HCT116 (cell line): Measurements from ENCODE around the gene GPR151. TPM values are rescaled to one million over a fixed set of nuclear protein-coding genes. Genes with fewer than 3 reads are reported as not detected.

Source experiments
- ATAC-seq: fragments of 200-7000 bp; cut with Tn5 transposase; 2 replicates; pipeline ENCODE4 v1.9.1; 2020; ENCODE audit warnings: mild to moderate bottlenecking, moderate library complexity
- BruUV-seq: library from RNA; stranded (reverse); fragments of 400-500 nt; replicated peaks from 2 replicates; lab custom pipeline; 2021; lab: Mats Ljungman, UMichigan
- CTCF ChIA-PET: fragments of 300-600 bp; sonication (Branson Sonifier 250); formaldehyde crosslinking; loops from one replicate; lab custom pipeline; 2021; ENCODE audit warnings: antibody characterized with exemption; lab: Charles Lee
- POLR2A ChIA-PET: fragments of 300-600, 350-600 bp; sonication (Branson Sonifier 250); formaldehyde crosslinking; loops from one replicate; lab custom pipeline; 2021; ENCODE audit warnings: antibody characterized with exemption; lab: Charles Lee
- RAD21 ChIA-PET, 2 experiments: fragments of 300-600 bp; sonication (Branson Sonifier 250); formaldehyde crosslinking; loops; one replicate each; lab custom pipeline; 2023; ENCODE audit warnings: low total read pairs in 2 of 2; ENCODE audit not compliant: uncharacterized antibody in 2 of 2, unreplicated experiment in 2 of 2, low non-redundant PET in 1 of 2; lab: Charles Lee
- DNase-seq: peaks from one replicate; pipeline ENCODE4 v3.0.0-alpha.2; 2010; ENCODE audit warnings: low read depth, low spot score
- H2AFZ ChIP-seq: fragments of 200-600 bp; shearing (Covaris generic), sonication (generic); 2 replicates; pipeline ENCODE4 v1.6.1; 2017; ENCODE audit warnings: low read depth, mixed run types, mixed read lengths, antibody characterized with exemption, low read length; ENCODE audit not compliant: poor library complexity, severe bottlenecking
- H3K27ac ChIP-seq: 2 replicates; pipeline ENCODE4 v1.5.1; 2012; ENCODE audit warnings: low read depth, low read length
- H3K27me3 ChIP-seq: fragments of 200-600 bp; sonication (generic); 2 replicates; pipeline ENCODE4 v1.6.1; 2016; ENCODE audit warnings: mixed run types, low read length, mixed read lengths; ENCODE audit not compliant: insufficient read depth
- H3K36me3 ChIP-seq, 2 experiments: fragments of 200-500 bp in 1 of 2; fragments of 200-600 bp in 1 of 2; sonication (Bioruptor generic) in 1 of 2; sonication (generic) in 1 of 2; 2 replicates each; pipeline versions ENCODE4 v1.5.1 to v1.6.1; 2014 to 2016; ENCODE audit warnings: low read length in 2 of 2, inconsistent platforms in 1 of 2, mixed read lengths in 1 of 2, mixed run types in 1 of 2; ENCODE audit not compliant: insufficient read depth in 2 of 2, control insufficient read depth in 1 of 2
- H3K4me1 ChIP-seq, 2 experiments: fragments of 200-600 bp in 1 of 2; sonication (generic) in 1 of 2; 2 replicates each; pipeline versions ENCODE4 v1.5.1 to v1.6.1; 2012 to 2017; ENCODE audit warnings: low read length in 2 of 2, inconsistent platforms in 1 of 2, mild to moderate bottlenecking in 1 of 2, mixed read lengths in 1 of 2, mixed run types in 1 of 2, moderate library complexity in 1 of 2; ENCODE audit not compliant: insufficient read depth in 2 of 2, control insufficient read depth in 1 of 2
- H3K4me2 ChIP-seq: fragments of 200-600 bp; sonication (generic); 2 replicates; pipeline ENCODE4 v1.6.1; 2017; ENCODE audit warnings: mixed run types, low read length, mixed read lengths
- H3K4me3 ChIP-seq, 2 experiments: fragments of 200-600 bp in 1 of 2; sonication (generic) in 1 of 2; replicated peaks in 1 of 2; 2 replicates each; pipeline ENCODE4 v1.5.1; 2011 to 2016; ENCODE audit warnings: low read length in 2 of 2, control low read depth in 1 of 2, low read depth in 1 of 2, mild to moderate bottlenecking in 1 of 2, mixed read lengths in 1 of 2, mixed run types in 1 of 2
- H3K79me2 ChIP-seq: fragments of 200-600 bp; sonication (generic); 2 replicates; pipeline ENCODE4 v1.6.1; 2017; ENCODE audit warnings: mild to moderate bottlenecking, mixed run types, low read length, moderate library complexity, mixed read lengths; ENCODE audit not compliant: insufficient read depth
- H3K9ac ChIP-seq: fragments of 200-600 bp; sonication (generic); 2 replicates; pipeline ENCODE4 v1.6.1; 2016; ENCODE audit warnings: low read length, mixed read lengths
- H3K9me2 ChIP-seq: fragments of 200-600 bp; sonication (generic), shearing (Covaris generic); 2 replicates; pipeline ENCODE4 v1.6.1; 2017; ENCODE audit warnings: mixed run types, mild to moderate bottlenecking, moderate library complexity; ENCODE audit not compliant: insufficient read depth
- H3K9me3 ChIP-seq, 2 experiments: fragments of 200-500 bp in 1 of 2; fragments of 200-600 bp in 1 of 2; sonication (Bioruptor generic) in 1 of 2; sonication (generic) in 1 of 2; 2 replicates each; pipeline ENCODE4 v1.6.1; 2014 to 2017; ENCODE audit warnings: low read length in 2 of 2, mixed read lengths in 2 of 2, inconsistent platforms in 1 of 2, low read depth in 1 of 2, mild to moderate bottlenecking in 1 of 2, mixed run types in 1 of 2, moderate library complexity in 1 of 2; ENCODE audit not compliant: control insufficient read depth in 1 of 2, insufficient read depth in 1 of 2
- H4K20me1 ChIP-seq: fragments of 200-600 bp; sonication (generic), shearing (Covaris generic); 2 replicates; pipeline ENCODE4 v1.6.1; 2017; ENCODE audit warnings: mixed run types, mild to moderate bottlenecking, moderate library complexity; ENCODE audit not compliant: insufficient read depth
- CBX3 ChIP-seq: IDR thresholded peaks from 2 replicates; pipeline ENCODE4 v1.6.1; 2012; ENCODE audit warnings: low read depth
- ELF1 ChIP-seq: IDR thresholded peaks from 2 replicates; pipeline ENCODE4 v1.6.1; 2012; ENCODE audit warnings: low read depth, borderline replicate concordance
- EZH2phosphoT487 ChIP-seq: fragments of 200-600 bp; IDR thresholded peaks from 2 replicates; pipeline ENCODE4 v1.6.1; 2018; ENCODE audit warnings: antibody characterized with exemption, borderline replicate concordance
- FOSL1 ChIP-seq: IDR thresholded peaks from 2 replicates; pipeline ENCODE4 v1.6.1; 2012; ENCODE audit warnings: low read depth
- ZBTB33 ChIP-seq: IDR thresholded peaks from 2 replicates; pipeline ENCODE4 v1.6.1; 2011; ENCODE audit warnings: mild to moderate bottlenecking, low read length, moderate library complexity; ENCODE audit not compliant: insufficient replicate concordance; ENCODE audit errors: extremely low read depth
- ZFX ChIP-seq: fragments of 450-650 bp; IDR thresholded peaks from 2 replicates; pipeline ENCODE4 v1.6.1; 2017
- ZNF274 ChIP-seq: fragments of 200-500 bp; sonication (Bioruptor generic); IDR thresholded peaks from 2 replicates; pipeline ENCODE4 v1.6.1; 2014; ENCODE audit warnings: mild to moderate bottlenecking, low read depth, low read length, inconsistent platforms
- intact Hi-C: fragments of 100-400 bp; cut with micrococcal nuclease; formaldehyde crosslinking; loops from 2 replicates; pipeline ENCODE4 v1.10.0; 2022
- total RNA-seq: library from RNA; stranded (reverse); gene quantifications from one replicate; pipeline ENCODE4 v1.2.1, GENCODE V29; 2021; ENCODE audit not compliant: unreplicated experiment

Gene GPR151
- total RNA-seq, 1 experiment from 2014 or later = not detected

- no peak for TF ChIP-seq ZBTB33
These were observed 24.4 kb upstream of the GPR151 start (continued) for GRCh38 chr5:146540414-146540813.

- H3K9me2 ChIP-seq = no peaks in the 10 kb centered on the region
- H4K20me1 ChIP-seq = no peaks in the 10 kb centered on the region
- H3K4me2 ChIP-seq = no peak overlapping the region
- no peak overlapping the region for H3K27ac ChIP-seq
- no peak overlapping the region for H3K4me3 ChIP-seq
- H3K27me3 ChIP-seq = no peaks in the 10 kb centered on the region
- H3K4me1 ChIP-seq = no peaks in the 10 kb centered on the region
- no peak for DNase-seq
- H3K36me3 ChIP-seq = no peaks in the 10 kb centered on the region
- no peak overlapping the region for H3K9ac ChIP-seq
- CTCF ChIA-PET = interaction anchor here (4.0 kb wide), 1 partner anchor 426 kb away, joined by 81 read pairs; no protein-coding TSS in a partner anchor
- intact Hi-C loops = loop anchor here (5.0 kb wide), 2 partner anchors 407 to 827 kb away; no protein-coding TSS in a partner anchor
- no peak for TF ChIP-seq ZFX
- no peak for TF ChIP-seq ZNF274
- no peak for TF ChIP-seq EZH2phosphoT487
- no peak for TF ChIP-seq FOSL1
- no peak for TF ChIP-seq CBX3
- no peak for TF ChIP-seq ELF1
- TF ChIP-seq, all 23 proteins: peak for 0
- ChIA-PET RAD21 (no interaction called here), POLR2A (no interaction called here)
- Histone ChIP-seq H2AFZ (no peak overlapping the region), H3K79me2 (no peaks in the 10 kb centered on the region), H3K9me3 (no peaks in the 10 kb centered on the region)
- ATAC-seq = no peak
- BruUV-seq = no TSS peak
These were observed 24.0 kb upstream of the GPR151 start for GRCh38 chr5:146539973-146540372.
